ENCODE results near the gene KLC4.
A peak's percentile ranks its signal among the peaks of the same experiment; 100 is the strongest.

KLC4 gene

GRCh38 chr6:43021270-43022047 lies 38.0 kb upstream of the KLC4 start, which contains the start of gene RRP36:
Gene RRP36 (plus strand): TSS chr6:43021623. CDS start chr6:43021655, 32 bp downstream.
- Mint-ChIP-seq H3K27me3 (no peaks in the 10 kb centered on the region), H3K9me3 (no peaks in the 10 kb centered on the region), H3K4me1 (ENCODE audit: low read depth in 2 of 2) (peaks cover 21 to 31% of the 10 kb centered on the region in 2 donors), H3K36me3 (ENCODE audit: insufficient read depth) (peaks cover 48% of the 10 kb centered on the region), H3K4me3 (peak within 1 kb of the TSS; percentile 90 to 97), H3K27ac (peak within 1 kb of the TSS; percentile 83 to 90)
- peak; percentile 82 for ATAC-seq (replicated peaks)
- peak; percentile 31 to 40 (median 38) for DNase-seq

- Mint-ChIP-seq H3K27ac (peak overlapping the region; percentile 53 to 71), H3K36me3 (ENCODE audit: insufficient read depth) (peaks cover 61% of the 10 kb centered on the region), H3K27me3 (no peaks in the 10 kb centered on the region), H3K4me1 (ENCODE audit: low read depth in 2 of 2) (peaks cover 16 to 22% of the 10 kb centered on the region in 2 donors), H3K4me3 (no peak overlapping the region), H3K9me3 (no peaks in the 10 kb centered on the region)
- no peak for DNase-seq
- ATAC-seq (replicated peaks): no peak
These were observed 35.0 kb upstream of the KLC4 start for GRCh38 chr6:43024436-43024835.

- peaks cover 12 to 16% of the 10 kb centered on the region in 2 donors for H3K4me1 Mint-ChIP-seq (ENCODE audit: low read depth in 2 of 2)
- DNase-seq (no peak), ATAC-seq (replicated peaks) (no peak)
- H3K9me3 Mint-ChIP-seq: no peaks in the 10 kb centered on the region
- no peak overlapping the region for H3K4me3 Mint-ChIP-seq
- H3K36me3 Mint-ChIP-seq (ENCODE audit: insufficient read depth): peaks cover 75% of the 10 kb centered on the region
- no peaks in the 10 kb centered on the region for H3K27me3 Mint-ChIP-seq
- peak overlapping the region in 1 of 2 donors; percentile 80 for H3K27ac Mint-ChIP-seq
These were observed 33.1 kb upstream of the KLC4 start for GRCh38 chr6:43026365-43026764.

GRCh38 chr6:43029120-43029519 lies 30.3 kb upstream of the KLC4 start:
- Mint-ChIP-seq H3K36me3 (ENCODE audit: insufficient read depth) (peaks cover 74% of the 10 kb centered on the region), H3K9me3 (no peaks in the 10 kb centered on the region), H3K4me1 (ENCODE audit: low read depth in 2 of 2) (peaks cover 6 to 10% of the 10 kb centered on the region in 2 donors), H3K27me3 (no peaks in the 10 kb centered on the region), H3K27ac (no peak overlapping the region), H3K4me3 (no peak overlapping the region)
- DNase-seq (no peak), ATAC-seq (replicated peaks) (no peak)

GRCh38 chr6:43032326-43032725 lies 27.1 kb upstream of the KLC4 start:
- peaks cover 0 to 7% of the 10 kb centered on the region in 2 donors for H3K4me1 Mint-ChIP-seq (ENCODE audit: low read depth in 2 of 2)
- no peak overlapping the region for H3K4me3 Mint-ChIP-seq
- H3K9me3 Mint-ChIP-seq: no peaks in the 10 kb centered on the region
- no peaks in the 10 kb centered on the region for H3K27me3 Mint-ChIP-seq
- H3K27ac Mint-ChIP-seq: peak overlapping the region; percentile 85 to 89
- peaks cover 55% of the 10 kb centered on the region for H3K36me3 Mint-ChIP-seq (ENCODE audit: insufficient read depth)
- ATAC-seq (replicated peaks): no peak
- DNase-seq: no peak

GRCh38 chr6:43033496-43034189 lies 25.8 kb upstream of the KLC4 start:
- H3K4me1 Mint-ChIP-seq (ENCODE audit: low read depth in 2 of 2): peaks cover 0 to 3% of the 10 kb centered on the region in 2 donors
- peaks cover 45% of the 10 kb centered on the region for H3K36me3 Mint-ChIP-seq (ENCODE audit: insufficient read depth)
- no peak for DNase-seq
- H3K27ac Mint-ChIP-seq: peak overlapping the region; percentile 58 to 89
- no peak for ATAC-seq (replicated peaks)
- no peaks in the 10 kb centered on the region for H3K9me3 Mint-ChIP-seq
- no peaks in the 10 kb centered on the region for H3K27me3 Mint-ChIP-seq
- no peak overlapping the region for H3K4me3 Mint-ChIP-seq

GRCh38 chr6:43034190-43034525 lies 25.3 kb upstream of the KLC4 start:
- H3K4me3 Mint-ChIP-seq: no peak overlapping the region
- no peaks in the 10 kb centered on the region for H3K27me3 Mint-ChIP-seq
- peaks cover 0 to 3% of the 10 kb centered on the region in 2 donors for H3K4me1 Mint-ChIP-seq (ENCODE audit: low read depth in 2 of 2)
- no peaks in the 10 kb centered on the region for H3K9me3 Mint-ChIP-seq
- H3K36me3 Mint-ChIP-seq (ENCODE audit: insufficient read depth): peaks cover 40% of the 10 kb centered on the region
- peak overlapping the region; percentile 58 to 89 for H3K27ac Mint-ChIP-seq
- DNase-seq (no peak), ATAC-seq (replicated peaks) (no peak)

- ATAC-seq (replicated peaks) (no peak), DNase-seq (no peak)
- Mint-ChIP-seq H3K4me1 (ENCODE audit: low read depth in 2 of 2) (peaks cover 0 to 3% of the 10 kb centered on the region in 2 donors), H3K4me3 (no peak overlapping the region), H3K9me3 (no peaks in the 10 kb centered on the region), H3K27ac (peak overlapping the region in 1 of 2 donors; percentile 68), H3K36me3 (ENCODE audit: insufficient read depth) (peaks cover 36% of the 10 kb centered on the region), H3K27me3 (no peaks in the 10 kb centered on the region)
These were observed 23.8 kb upstream of the KLC4 start for GRCh38 chr6:43035495-43036194.

GRCh38 chr6:43036712-43037111 lies 22.7 kb upstream of the KLC4 start:
- peaks cover 0 to 3% of the 10 kb centered on the region in 2 donors for H3K4me1 Mint-ChIP-seq (ENCODE audit: low read depth in 2 of 2)
- H3K27ac Mint-ChIP-seq: peak overlapping the region; percentile 53 to 64
- DNase-seq (no peak), ATAC-seq (replicated peaks) (no peak)
- no peaks in the 10 kb centered on the region for H3K9me3 Mint-ChIP-seq
- H3K27me3 Mint-ChIP-seq: no peaks in the 10 kb centered on the region
- H3K4me3 Mint-ChIP-seq: no peak overlapping the region
- peaks cover 26% of the 10 kb centered on the region for H3K36me3 Mint-ChIP-seq (ENCODE audit: insufficient read depth)

GRCh38 chr6:43037197-43037596 lies 22.2 kb upstream of the KLC4 start:
- peaks cover 22% of the 10 kb centered on the region for H3K36me3 Mint-ChIP-seq (ENCODE audit: insufficient read depth)
- no peak for ATAC-seq (replicated peaks)
- peak overlapping the region in 1 of 2 donors; percentile 64 for H3K27ac Mint-ChIP-seq

GRCh38 chr6:43037706-43038105 lies 21.7 kb upstream of the KLC4 start:
- no peaks in the 10 kb centered on the region for H3K27me3 Mint-ChIP-seq
- H3K36me3 Mint-ChIP-seq (ENCODE audit: insufficient read depth): peaks cover 19% of the 10 kb centered on the region
- ATAC-seq (replicated peaks) (no peak), DNase-seq (no peak)
- no peak overlapping the region for H3K4me3 Mint-ChIP-seq
- H3K27ac Mint-ChIP-seq: peak overlapping the region in 1 of 2 donors; percentile 64
- no peaks in the 10 kb centered on the region for H3K9me3 Mint-ChIP-seq
- H3K4me1 Mint-ChIP-seq (ENCODE audit: low read depth in 2 of 2): peaks cover 0 to 3% of the 10 kb centered on the region in 2 donors

More at GRCh38 chr6:43037197-43037596, 22.2 kb upstream of the KLC4 start:
- Mint-ChIP-seq H3K4me3 (no peak overlapping the region), H3K4me1 (ENCODE audit: low read depth in 2 of 2) (peaks cover 0 to 3% of the 10 kb centered on the region in 2 donors), H3K27me3 (no peaks in the 10 kb centered on the region), H3K9me3 (no peaks in the 10 kb centered on the region)
- no peak for DNase-seq

GRCh38 chr6:43038727-43039126 lies 20.7 kb upstream of the KLC4 start:
- Mint-ChIP-seq H3K27ac (no peak overlapping the region), H3K36me3 (ENCODE audit: insufficient read depth) (peaks cover 19% of the 10 kb centered on the region), H3K27me3 (no peaks in the 10 kb centered on the region), H3K9me3 (no peaks in the 10 kb centered on the region), H3K4me3 (no peak overlapping the region), H3K4me1 (ENCODE audit: low read depth in 2 of 2) (peaks cover 0 to 3% of the 10 kb centered on the region in 2 donors)
- DNase-seq (no peak), ATAC-seq (replicated peaks) (no peak)

- H3K4me3 Mint-ChIP-seq: no peak overlapping the region
- H3K4me1 Mint-ChIP-seq (ENCODE audit: low read depth in 2 of 2): peaks cover 0 to 3% of the 10 kb centered on the region in 2 donors
- no peaks in the 10 kb centered on the region for H3K27me3 Mint-ChIP-seq
- H3K36me3 Mint-ChIP-seq (ENCODE audit: insufficient read depth): peaks cover 20% of the 10 kb centered on the region
- peak overlapping the region; percentile 32 to 62 for H3K27ac Mint-ChIP-seq
- H3K9me3 Mint-ChIP-seq: no peaks in the 10 kb centered on the region
- ATAC-seq (replicated peaks) (no peak), DNase-seq (no peak)
These were observed 18.7 kb upstream of the KLC4 start for GRCh38 chr6:43040542-43041257.

Data from effector memory CD8-positive, alpha-beta T cell (primary cell).